CD4-positive, alpha-beta memory T cell (primary cell): ENCODE measurements around the gene TPST2. TPM values are rescaled to one million over a fixed set of nuclear protein-coding genes. Genes with fewer than 3 reads are reported as not detected.
"Not testable (repeated sequence)": the region's sequence is repeated elsewhere in the genome, so short reads cannot be mapped to it uniquely, and the experiment has no call there.

Source experiments
- CTCF ChIA-PET: fragments of 350-600 bp; sonication (Branson Sonifier 250); formaldehyde crosslinking; loops from one replicate; lab custom pipeline; 2021; ENCODE audit warnings: inconsistent platforms; ENCODE audit not compliant: partially characterized antibody; lab: Charles Lee
- POLR2A ChIA-PET: fragments of 350-600 bp; sonication (Branson Sonifier 250); formaldehyde crosslinking; loops from one replicate; lab custom pipeline; 2021; ENCODE audit not compliant: partially characterized antibody; lab: Charles Lee
- DNase-seq, 5 donors: peaks; one replicate each; pipeline versions ENCODE4 v3.0.0 to v3.0.0-alpha.2; 2020 to 2022; ENCODE audit warnings: mixed read lengths in 1 of 5
- H3K27ac ChIP-seq: one replicate; pipeline ENCODE4 v1.7.0; 2013; ENCODE audit warnings: low read depth, low read length
- H3K27me3 ChIP-seq: 2 replicates; pipeline ENCODE4 v1.7.0; 2013; ENCODE audit warnings: mild to moderate bottlenecking, low read length, moderate library complexity; ENCODE audit not compliant: insufficient read depth
- H3K36me3 ChIP-seq: 2 replicates; pipeline ENCODE4 v1.7.0; 2013; ENCODE audit warnings: mild to moderate bottlenecking, low read length, moderate library complexity; ENCODE audit not compliant: insufficient read depth
- H3K4me1 ChIP-seq: 2 replicates; pipeline ENCODE4 v1.7.0; 2013; ENCODE audit warnings: mild to moderate bottlenecking, low read length, moderate library complexity; ENCODE audit not compliant: insufficient read depth
- H3K4me3 ChIP-seq, 2 donors: one replicate each; pipeline ENCODE4 v1.7.0; 2013; ENCODE audit warnings: low read length in 2 of 2, mild to moderate bottlenecking in 1 of 2
- H3K9me3 ChIP-seq, 2 donors: one replicate each; pipeline ENCODE4 v1.7.0; 2013; ENCODE audit warnings: low read length in 2 of 2, control low read depth in 1 of 2; ENCODE audit not compliant: control insufficient read depth in 1 of 2
- H3K27ac Mint-ChIP-seq, 7 donors: one replicate each; pipeline ENCODE4 v1.8.0; 2020 to 2021; ENCODE audit warnings: mixed read lengths in 7 of 7, mild to moderate bottlenecking in 6 of 7, inconsistent platforms in 3 of 7, moderate library complexity in 3 of 7
- H3K27me3 Mint-ChIP-seq, 2 donors: one replicate each; pipeline ENCODE4 v1.8.0; 2020 to 2021; ENCODE audit warnings: mixed read lengths in 2 of 2
- H3K36me3 Mint-ChIP-seq, 2 donors: one replicate each; pipeline ENCODE4 v1.8.0; 2020 to 2021; ENCODE audit warnings: mixed read lengths in 2 of 2, inconsistent platforms in 1 of 2, mild to moderate bottlenecking in 1 of 2
- H3K4me1 Mint-ChIP-seq, 4 donors: one replicate each; pipeline ENCODE4 v1.8.0; 2020 to 2021; ENCODE audit warnings: mixed read lengths in 4 of 4, mild to moderate bottlenecking in 1 of 4
- H3K4me3 Mint-ChIP-seq, 8 donors: one replicate each; pipeline ENCODE4 v1.8.0; 2020 to 2021; ENCODE audit warnings: mixed read lengths in 8 of 8, mild to moderate bottlenecking in 7 of 8, moderate library complexity in 6 of 8, inconsistent platforms in 3 of 8
- H3K9me3 Mint-ChIP-seq, 8 donors: one replicate each; pipeline ENCODE4 v1.8.0; 2020 to 2021; ENCODE audit warnings: mixed read lengths in 8 of 8, mild to moderate bottlenecking in 5 of 8, inconsistent platforms in 3 of 8, moderate library complexity in 1 of 8
- intact Hi-C: fragments of 100-400 bp; cut with micrococcal nuclease; formaldehyde crosslinking; loops from one replicate; pipeline ENCODE4 v1.15.1; 2023
- polyA plus RNA-seq, 2 donors: library from polyadenylated mRNA; unstranded; fragments of 300-500 nt; fragmentation: Illumina TruSeq; gene quantifications; one replicate each; pipeline ENCODE4 v1.2.3, GENCODE V29; 2021
- total RNA-seq, 2 experiments: library from RNA; stranded (reverse); gene quantifications; one replicate each; pipeline ENCODE4 v1.2.3, GENCODE V29; 2021

TPST2 gene
- total and polyA plus RNA-seq, 4 experiments from 2014 or later, result 23.9 to 47.8 (median 37.2) TPM

DNA sequence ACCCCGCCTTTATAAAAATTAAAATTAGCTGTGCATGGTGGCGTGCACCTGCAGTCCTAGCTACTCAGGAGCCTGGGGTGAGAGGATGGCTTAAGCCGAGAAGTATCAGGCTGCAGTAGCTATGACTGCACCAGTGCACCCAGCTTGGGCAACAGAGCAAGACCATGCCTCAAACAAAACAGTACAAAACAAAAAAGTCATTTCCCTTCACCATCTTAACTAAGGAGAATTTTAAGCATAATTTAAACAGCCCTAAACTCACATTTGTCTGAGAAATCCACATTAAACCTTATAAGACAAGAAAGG lies 54.4 kb downstream of the TPST2 start:
- Histone ChIP-seq H3K36me3 (peaks cover 44% of the 10 kb centered on the region), H3K4me3 (no peak overlapping the region), H3K4me1 (no peaks in the 10 kb centered on the region), H3K9me3 (no peaks in the 10 kb centered on the region), H3K27ac (no peak overlapping the region), H3K27me3 (no peaks in the 10 kb centered on the region)
- ChIA-PET CTCF (interaction anchor here (1.6 kb wide), 1 partner anchor 33 kb away, joined by 6 read pairs; no protein-coding TSS in a partner anchor), POLR2A (interaction anchor here (0.6 kb wide), 1 partner anchor 56 kb away, joined by 4 read pairs; no protein-coding TSS in a partner anchor)
- Mint-ChIP-seq H3K4me1 (peaks cover 4 to 6% (median 5%) of the 10 kb centered on the region in 4 donors), H3K27ac (peak overlapping the region in 3 of 7 donors; percentile 13 to 30 (median 17)), H3K27me3 (no peaks in the 10 kb centered on the region), H3K36me3 (peaks cover 23 to 66% of the 10 kb centered on the region in 2 donors), H3K4me3 (no peak overlapping the region), H3K9me3 (no peaks in the 10 kb centered on the region)
- DNase-seq, result no peak
- intact Hi-C loops, result no loop called here

DNA sequence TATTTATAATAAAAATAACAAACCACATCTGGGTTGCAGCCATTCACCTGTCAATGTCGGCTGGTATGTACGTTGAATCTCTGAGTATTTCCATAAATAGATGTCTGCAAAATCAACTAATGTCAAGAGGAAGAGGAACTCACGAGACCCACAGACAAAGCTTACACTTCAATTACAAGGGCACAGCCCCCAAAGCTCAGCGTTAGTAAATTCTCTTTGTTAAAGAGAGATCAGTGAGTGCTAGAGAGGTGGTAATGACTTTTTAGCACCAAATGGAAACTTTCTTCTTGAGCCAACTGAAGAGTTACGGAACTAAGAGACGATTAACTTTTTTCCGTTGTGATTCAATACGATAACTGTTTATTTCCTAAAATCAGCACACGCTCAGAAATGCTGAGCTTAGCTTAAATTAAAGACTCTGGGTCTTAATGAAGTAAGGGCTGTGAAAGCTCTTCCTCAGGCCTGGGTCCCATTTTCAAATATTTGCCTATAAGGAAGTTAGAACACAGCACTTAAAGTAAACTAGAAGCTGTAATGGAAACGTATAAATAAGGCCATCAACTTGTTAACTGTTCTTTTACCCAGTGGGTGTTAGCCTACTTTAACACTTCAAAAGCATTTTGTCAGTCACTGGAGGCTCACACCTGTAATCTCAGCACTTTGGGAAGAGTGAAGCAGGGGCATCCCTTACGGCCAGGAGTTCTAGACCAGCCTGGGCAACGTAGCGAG lies 54.9 kb downstream of the TPST2 start:
- POLR2A ChIA-PET, result interaction anchor here (0.6 to 1.0 kb wide), 2 partner anchors 56 to 136 kb away, joined by 3 to 4 read pairs; no protein-coding TSS in a partner anchor
- H3K4me3 ChIP-seq, result no peak overlapping the region
- CTCF ChIA-PET, result interaction anchor here (1.0 to 1.6 kb wide), 2 partner anchors 32 to 131 kb away, joined by 3 to 6 read pairs; no protein-coding TSS in a partner anchor
- H3K36me3 Mint-ChIP-seq, result peaks cover 24 to 64% of the 10 kb centered on the region in 2 donors
- peaks cover 4 to 6% (median 5%) of the 10 kb centered on the region in 4 donors for H3K4me1 Mint-ChIP-seq
- no peaks in the 10 kb centered on the region for H3K4me1 ChIP-seq
- intact Hi-C loops, result no loop called here
- H3K27ac ChIP-seq, result no peak overlapping the region
- H3K4me3 Mint-ChIP-seq, result peak overlapping the region in 1 of 8 donors; percentile 31
- H3K27me3 Mint-ChIP-seq, result no peaks in the 10 kb centered on the region
- H3K27me3 ChIP-seq, result no peaks in the 10 kb centered on the region
- no peaks in the 10 kb centered on the region for H3K9me3 Mint-ChIP-seq
- DNase-seq, result no peak
- peak overlapping the region in 5 of 7 donors; percentile 13 to 81 (median 30) for H3K27ac Mint-ChIP-seq
- peaks cover 39% of the 10 kb centered on the region for H3K36me3 ChIP-seq
- H3K9me3 ChIP-seq, result no peaks in the 10 kb centered on the region

DNA sequence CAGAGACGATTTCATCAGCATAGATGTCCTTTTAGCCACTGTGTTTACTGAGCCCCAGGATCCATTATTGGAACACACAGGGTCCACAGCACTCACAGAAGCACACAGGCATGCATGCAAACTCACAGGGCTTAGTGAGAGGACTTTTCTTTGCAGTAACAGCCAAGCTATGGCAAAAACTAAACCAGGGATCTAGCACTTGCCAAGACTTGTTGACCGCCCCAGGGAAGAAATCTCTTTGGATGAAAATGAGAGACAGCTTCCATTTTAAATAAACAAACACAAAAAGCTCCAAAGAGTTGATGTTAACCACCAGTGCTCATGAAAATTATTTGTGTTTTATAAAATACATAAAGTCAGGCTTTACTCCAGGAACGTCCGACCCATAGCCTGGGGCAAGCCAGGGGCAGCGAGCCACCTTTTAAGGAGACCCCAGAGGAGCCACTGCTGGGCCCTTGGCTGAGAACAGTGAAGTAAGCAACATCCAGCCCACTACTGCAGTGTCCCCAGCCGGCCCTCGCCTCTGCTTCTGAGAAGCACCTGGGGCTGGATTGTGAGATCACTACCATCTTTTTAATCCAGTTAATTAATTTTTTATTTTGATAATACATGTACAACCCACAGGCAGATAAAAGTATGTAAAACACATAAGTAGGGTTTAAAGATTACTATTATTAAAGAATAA lies 55.6 kb downstream of the TPST2 start:
- peaks cover 4 to 6% (median 5%) of the 10 kb centered on the region in 4 donors for H3K4me1 Mint-ChIP-seq
- H3K4me3 Mint-ChIP-seq, result no peak overlapping the region
- ChIA-PET POLR2A (interaction anchor here (1.0 kb wide), 1 partner anchor 137 kb away, joined by 3 read pairs; no protein-coding TSS in a partner anchor), CTCF (interaction anchor here (1.0 to 1.6 kb wide), 2 partner anchors 31 to 132 kb away, joined by 3 to 6 read pairs; no protein-coding TSS in a partner anchor)
- intact Hi-C loops, result no loop called here
- Histone ChIP-seq H3K9me3 (no peaks in the 10 kb centered on the region), H3K36me3 (peaks cover 31% of the 10 kb centered on the region), H3K27ac (no peak overlapping the region), H3K4me3 (no peak overlapping the region), H3K27me3 (no peaks in the 10 kb centered on the region), H3K4me1 (no peaks in the 10 kb centered on the region)
- H3K36me3 Mint-ChIP-seq, result peaks cover 26 to 64% of the 10 kb centered on the region in 2 donors
- H3K27ac Mint-ChIP-seq, result peak overlapping the region in 3 of 7 donors; percentile 43 to 78 (median 47)
- DNase-seq, result no peak
- H3K27me3 Mint-ChIP-seq, result no peaks in the 10 kb centered on the region
- H3K9me3 Mint-ChIP-seq, result no peaks in the 10 kb centered on the region

DNA sequence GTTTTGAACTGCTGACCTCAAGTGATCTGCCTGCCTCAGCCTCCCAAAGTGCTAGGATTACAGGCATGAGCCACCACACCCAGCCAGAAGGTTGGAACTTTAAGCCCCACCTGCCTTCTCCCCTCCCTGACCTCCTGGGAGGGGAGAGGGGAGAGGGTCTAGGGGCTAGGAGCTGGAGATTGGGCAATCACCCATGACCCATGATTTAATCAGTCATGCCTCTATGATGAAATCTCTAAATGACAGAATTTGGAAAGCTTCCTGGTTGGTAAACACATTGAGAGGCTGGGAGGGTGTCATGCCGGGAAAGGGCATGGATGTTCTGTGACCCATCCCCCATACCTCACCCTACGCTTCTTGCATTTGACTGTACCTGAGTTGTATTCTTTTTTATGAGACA lies 60.6 kb downstream of the TPST2 start:
- Histone ChIP-seq H3K9me3 (no peaks in the 10 kb centered on the region), H3K27me3 (no peaks in the 10 kb centered on the region), H3K27ac (no peak overlapping the region), H3K4me1 (no peaks in the 10 kb centered on the region), H3K36me3 (peaks cover 42% of the 10 kb centered on the region), H3K4me3 (no peak overlapping the region)
- POLR2A ChIA-PET, result no interaction called here
- CTCF ChIA-PET, result no interaction called here
- Mint-ChIP-seq H3K36me3 (peaks cover 36 to 68% of the 10 kb centered on the region in 2 donors), H3K27ac (no peak overlapping the region), H3K4me3 (no peak overlapping the region), H3K4me1 (peaks cover 0 to 2% (median under 1%) of the 10 kb centered on the region in 4 donors), H3K9me3 (no peaks in the 10 kb centered on the region), H3K27me3 (no peaks in the 10 kb centered on the region)
- intact Hi-C loops, result no loop called here
- no peak for DNase-seq

DNA sequence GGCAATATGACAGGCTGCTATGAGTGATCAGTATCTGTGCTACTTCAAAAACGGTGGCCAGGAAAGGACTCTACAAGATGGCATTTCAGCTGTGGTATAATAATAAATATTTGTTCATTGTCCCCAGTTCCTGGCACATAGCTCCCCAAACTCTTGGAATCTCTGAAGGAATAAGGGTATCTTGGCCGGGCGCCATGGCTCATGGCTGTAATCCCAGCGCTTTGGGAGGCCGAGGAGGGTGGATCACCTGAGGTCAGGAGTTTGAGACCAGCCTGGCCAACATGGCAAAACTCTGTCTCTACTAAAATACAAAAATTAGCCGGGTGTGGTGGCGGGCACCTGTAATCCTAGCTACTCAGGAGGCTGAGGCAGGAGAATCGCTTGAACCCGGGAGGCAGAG lies 61.4 kb downstream of the TPST2 start:
- CTCF ChIA-PET, H3K27me3 ChIP-seq, DNase-seq, H3K4me3 ChIP-seq, H3K4me3 Mint-ChIP-seq, H3K9me3 ChIP-seq, H3K27ac ChIP-seq, H3K27me3 Mint-ChIP-seq, intact Hi-C loops, H3K9me3 Mint-ChIP-seq, H3K4me1 Mint-ChIP-seq, H3K4me1 ChIP-seq: not testable (repeated sequence)
- Mint-ChIP-seq H3K27ac (peak overlapping the region in 1 of 7 donors; percentile 79), H3K36me3 (peaks cover 38 to 70% of the 10 kb centered on the region in 2 donors)
- peaks cover 38% of the 10 kb centered on the region for H3K36me3 ChIP-seq
- POLR2A ChIA-PET, result interaction anchor here (0.9 kb wide), 1 partner anchor 62 kb away, joined by 3 read pairs; no protein-coding TSS in a partner anchor

DNA sequence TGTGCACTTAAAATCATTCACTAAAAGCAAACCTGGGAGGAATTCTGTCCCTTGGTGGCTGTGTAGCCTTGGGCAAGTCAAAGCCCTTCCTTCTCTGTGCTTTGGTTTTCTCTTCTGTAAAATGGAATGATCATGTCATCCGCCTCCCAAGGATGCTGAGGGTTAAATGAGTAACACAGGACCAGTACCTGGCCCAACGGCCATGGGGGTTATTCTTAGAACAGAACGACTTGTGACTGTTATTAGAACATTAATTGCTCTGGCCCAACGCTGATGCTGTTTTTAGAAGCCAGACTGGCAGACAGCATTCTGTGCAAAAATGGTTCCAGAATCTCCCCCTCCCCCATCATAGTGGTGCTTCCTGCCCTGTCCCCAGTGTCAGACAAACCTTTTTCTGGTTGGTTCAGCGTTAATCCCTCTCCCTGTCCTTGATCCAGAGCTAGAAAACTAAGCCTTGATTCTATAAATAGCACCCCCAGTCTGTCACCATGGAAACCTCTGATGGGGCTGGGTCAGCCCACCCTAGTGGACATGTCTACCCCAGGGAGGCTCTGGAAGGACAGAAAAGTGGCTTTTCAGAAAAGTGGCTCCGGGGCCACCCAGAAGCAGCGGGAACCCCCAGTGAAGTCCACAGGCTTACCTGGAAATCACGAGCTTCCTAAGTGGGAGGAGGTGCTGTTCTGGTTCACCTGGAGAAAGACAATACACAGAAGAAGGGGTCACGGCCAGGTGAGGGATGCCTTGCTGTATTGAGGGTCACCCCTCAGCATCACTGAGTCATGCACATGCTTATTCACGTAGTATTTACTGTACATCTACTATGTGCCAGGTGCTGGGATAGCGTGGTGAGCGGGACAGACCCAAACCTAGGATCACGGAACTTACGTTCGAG lies 62.1 kb downstream of the TPST2 start:
- Mint-ChIP-seq H3K4me3 (no peak overlapping the region), H3K4me1 (peaks cover 0 to 1% (median under 1%) of the 10 kb centered on the region in 4 donors), H3K27me3 (no peaks in the 10 kb centered on the region), H3K9me3 (no peaks in the 10 kb centered on the region), H3K36me3 (peaks cover 40 to 70% of the 10 kb centered on the region in 2 donors), H3K27ac (peak overlapping the region in 1 of 7 donors; percentile 79)
- ChIA-PET CTCF (interaction anchor here (0.6 kb wide), 1 partner anchor 114 kb away, joined by 3 read pairs; no protein-coding TSS in a partner anchor), POLR2A (interaction anchor here (0.9 kb wide), 1 partner anchor 63 kb away, joined by 3 read pairs; no protein-coding TSS in a partner anchor)
- intact Hi-C loops, result no loop called here
- H3K9me3 ChIP-seq, result no peaks in the 10 kb centered on the region
- no peak overlapping the region for H3K27ac ChIP-seq
- H3K27me3 ChIP-seq, result no peaks in the 10 kb centered on the region
- no peak for DNase-seq
- H3K36me3 ChIP-seq, result peaks cover 38% of the 10 kb centered on the region
- no peak overlapping the region for H3K4me3 ChIP-seq
- no peaks in the 10 kb centered on the region for H3K4me1 ChIP-seq
